Left kidney (tissue), 8 donors: Measurements from ENCODE around the gene DYNC1LI2. TPM values are rescaled to one million over a fixed set of nuclear protein-coding genes. Genes with fewer than 3 reads are reported as not detected.
A peak's percentile ranks its signal among the peaks of the same experiment; 100 is the strongest.
"Not testable (repeated sequence)": the region's sequence is repeated elsewhere in the genome, so short reads cannot be mapped to it uniquely, and the experiment has no call there.

ENCODE experiments used
- DNase-seq: peaks from one replicate; pipeline ENCODE4 v3.0.0-alpha.2; 2013
- long read RNA-seq, 8 donors: transcript quantifications; one replicate each; lab custom pipeline, GENCODE V29; 2026
- polyA plus RNA-seq: library from polyadenylated mRNA; unstranded; fragments of 120-200 nt; gene quantifications from one replicate; pipeline ENCODE4 v1.2.1, GENCODE V29; 2013; ENCODE audit not compliant: insufficient read length

DYNC1LI2 gene
- 174 TPM for polyA plus RNA-seq
- long read RNA-seq, donor 1, full-length matches to known transcripts, result 30 of 40 reads
- long read RNA-seq, donor 1, partial matches to known transcripts, result 10 of 40 reads
- long read RNA-seq, donor 1, other reads (novel, unspliced or antisense), result 0 of 40 reads
- long read RNA-seq, donor 2, full-length matches to known transcripts, result 30 of 60 reads
- long read RNA-seq, donor 2, partial matches to known transcripts, result 30 of 60 reads
- long read RNA-seq, donor 2, other reads (novel, unspliced or antisense), result 0 of 60 reads
- long read RNA-seq, donor 3, full-length matches to known transcripts, result 21 of 38 reads
- long read RNA-seq, donor 3, partial matches to known transcripts, result 17 of 38 reads
- long read RNA-seq, donor 3, other reads (novel, unspliced or antisense), result 0 of 38 reads
- long read RNA-seq, donor 4, result 0 reads
- long read RNA-seq, donor 5, full-length matches to known transcripts, result 33 of 41 reads
- long read RNA-seq, donor 5, partial matches to known transcripts, result 8 of 41 reads
- long read RNA-seq, donor 5, other reads (novel, unspliced or antisense), result 0 of 41 reads
- long read RNA-seq, donor 6, full-length matches to known transcripts, result 24 of 24 reads
- long read RNA-seq, donor 6, partial matches to known transcripts, result 0 of 24 reads
- long read RNA-seq, donor 6, other reads (novel, unspliced or antisense), result 0 of 24 reads
- long read RNA-seq, donor 7, full-length matches to known transcripts, result 47 of 68 reads
- long read RNA-seq, donor 7, partial matches to known transcripts, result 21 of 68 reads
- long read RNA-seq, donor 7, other reads (novel, unspliced or antisense), result 0 of 68 reads
- long read RNA-seq, donor 8, full-length matches to known transcripts, result 13 of 13 reads
- long read RNA-seq, donor 8, partial matches to known transcripts, result 0 of 13 reads
- long read RNA-seq, donor 8, other reads (novel, unspliced or antisense), result 0 of 13 reads

DNA sequence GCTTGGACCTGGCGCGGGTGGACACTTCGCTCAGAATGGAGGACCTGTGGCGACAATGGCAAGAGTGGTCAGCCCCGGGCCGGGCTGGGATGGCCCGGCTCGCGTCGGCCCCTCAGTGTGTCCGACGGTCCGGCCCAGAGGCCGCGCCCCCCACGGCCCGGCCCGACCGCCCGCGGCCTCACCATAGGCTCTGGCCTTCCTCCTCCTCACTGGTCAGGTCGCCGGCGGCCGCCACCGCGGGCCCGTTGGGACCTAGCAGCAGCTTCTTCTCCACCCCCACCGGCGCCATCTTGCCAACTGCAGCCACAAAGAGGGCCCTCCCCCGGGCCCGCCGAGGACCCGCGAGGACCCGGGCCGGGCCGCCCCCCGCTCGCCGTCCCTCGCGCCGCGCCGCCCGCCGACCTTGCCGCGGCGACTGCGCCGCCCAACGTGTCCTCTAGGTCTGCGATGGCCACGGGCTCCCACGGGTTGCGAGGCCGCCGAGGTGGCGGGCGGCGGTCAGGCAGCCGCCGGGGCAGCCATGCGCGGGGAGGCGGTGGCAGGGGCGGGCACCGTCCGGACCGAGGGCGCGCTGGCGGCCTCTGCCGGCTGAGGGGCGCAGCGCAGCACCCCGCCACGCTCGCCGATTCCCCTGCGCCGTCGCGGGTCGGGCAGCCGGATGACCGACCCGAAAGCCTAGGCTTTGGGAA, at the start of gene DYNC1LI2:
Gene DYNC1LI2, minus strand, starts transcription at position 307 of the 689 bp plus-strand sequence. Its CDS starts 18 bp downstream, at position 289.
- peak; percentile 73 for DNase-seq

DNA sequence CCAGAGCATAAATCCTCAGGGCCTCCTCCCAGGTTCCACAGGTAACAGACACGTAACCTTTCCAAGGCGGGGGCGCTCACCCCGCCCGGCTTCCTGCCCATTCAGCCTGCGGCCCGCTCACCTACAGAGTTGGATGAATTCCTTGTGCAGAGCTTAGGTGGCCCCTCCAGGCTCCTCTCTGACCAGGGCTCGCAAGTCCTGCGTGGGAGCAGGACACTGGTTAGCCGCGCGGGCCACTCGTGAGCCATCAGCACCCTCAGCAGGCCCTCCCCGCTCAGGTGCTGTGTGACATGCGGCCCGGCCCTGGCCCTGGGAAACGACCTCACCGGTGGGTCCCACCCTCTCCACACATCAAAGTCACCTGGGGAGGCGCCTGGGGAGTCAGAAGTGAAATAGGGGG, 49.4 kb upstream of the DYNC1LI2 start:
- no peak for DNase-seq

DNA sequence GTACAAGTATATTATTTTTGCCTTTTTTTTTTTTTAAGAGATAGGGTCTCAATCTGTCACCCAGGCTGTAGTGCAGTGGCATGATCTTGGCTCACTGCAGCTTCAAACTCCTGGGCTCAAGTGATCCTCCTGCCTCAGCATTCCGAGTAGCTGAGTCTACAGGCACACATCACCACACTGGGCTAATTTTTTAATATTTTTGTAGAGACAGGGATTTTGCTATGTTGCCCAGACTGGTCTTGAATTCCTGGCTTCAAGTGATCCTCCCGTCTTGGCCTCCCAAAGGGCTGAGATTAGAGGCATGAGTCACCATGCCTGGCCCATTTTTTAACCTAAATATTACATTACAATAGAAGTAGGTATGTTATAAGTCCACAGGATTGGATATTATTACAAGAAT, 46.8 kb upstream of the DYNC1LI2 start:
- no peak for DNase-seq

DNA sequence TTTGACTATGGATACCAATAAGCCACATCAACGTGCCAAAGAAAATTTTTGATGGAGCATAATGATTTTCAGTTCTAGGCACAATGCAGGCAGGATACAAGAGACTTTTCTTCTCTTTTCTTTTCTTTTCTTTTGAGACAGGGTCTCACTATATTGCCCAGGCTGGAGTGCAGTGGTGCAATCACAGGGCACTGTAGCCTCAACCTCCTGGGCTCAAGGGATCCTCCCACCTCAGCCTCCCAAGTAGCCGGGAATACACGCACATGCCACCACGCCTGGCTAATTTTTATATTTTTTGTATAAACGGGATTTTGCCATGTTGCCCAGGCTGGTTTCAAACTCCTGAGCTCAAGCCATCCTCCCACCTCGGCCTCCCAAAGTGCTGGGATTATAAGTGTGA, 42.6 kb upstream of the DYNC1LI2 start:
- DNase-seq, result not testable (repeated sequence)

DNA sequence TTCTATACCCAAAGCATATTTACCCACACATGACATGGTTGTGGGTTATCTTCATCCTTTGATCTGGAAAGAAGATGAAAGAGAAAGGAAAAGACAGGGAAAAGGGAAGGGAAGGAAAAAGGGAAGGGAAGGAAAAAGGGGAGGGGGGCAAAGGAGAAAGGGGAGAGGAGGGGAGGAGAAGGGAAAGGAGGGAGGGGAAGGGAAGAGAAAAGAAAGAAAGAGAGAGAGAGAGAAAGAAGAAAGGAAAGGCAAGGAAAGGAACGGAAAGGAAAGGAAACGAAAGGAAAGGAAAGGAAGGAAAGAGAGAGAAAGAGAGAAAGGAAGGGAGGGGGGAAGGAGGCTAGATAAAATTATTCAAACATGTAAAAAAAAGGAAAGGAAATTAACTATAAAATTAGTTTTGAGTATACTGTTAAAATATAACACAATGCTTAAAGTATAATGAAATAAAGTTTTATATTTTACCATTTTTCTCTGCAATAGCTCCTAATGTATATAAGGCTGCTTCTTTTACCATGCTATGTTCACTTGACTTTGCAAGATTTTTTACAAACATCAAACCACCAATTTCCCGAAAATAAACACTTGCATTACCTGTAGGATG, 38.8 kb upstream of the DYNC1LI2 start:
- DNase-seq, result no peak

DNA sequence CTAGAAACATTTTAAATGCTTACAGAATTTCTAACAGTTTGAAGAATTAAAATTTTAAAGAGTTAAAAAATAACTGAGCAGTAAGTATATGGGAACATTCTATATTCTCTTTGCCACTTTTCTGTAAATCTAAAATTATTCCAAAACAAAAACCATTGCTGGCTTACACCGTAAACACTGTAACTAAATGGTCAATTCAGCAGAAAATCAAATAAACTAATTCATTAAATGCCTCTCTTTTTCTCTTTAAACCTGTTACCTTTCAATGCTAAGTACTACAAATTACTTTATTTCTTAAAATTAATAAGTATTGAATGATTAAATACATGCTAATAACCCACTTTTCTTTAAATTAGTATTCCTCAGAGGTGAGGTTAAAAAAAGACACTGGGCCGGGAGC, 36.0 kb upstream of the DYNC1LI2 start:
- no peak for DNase-seq

DNA sequence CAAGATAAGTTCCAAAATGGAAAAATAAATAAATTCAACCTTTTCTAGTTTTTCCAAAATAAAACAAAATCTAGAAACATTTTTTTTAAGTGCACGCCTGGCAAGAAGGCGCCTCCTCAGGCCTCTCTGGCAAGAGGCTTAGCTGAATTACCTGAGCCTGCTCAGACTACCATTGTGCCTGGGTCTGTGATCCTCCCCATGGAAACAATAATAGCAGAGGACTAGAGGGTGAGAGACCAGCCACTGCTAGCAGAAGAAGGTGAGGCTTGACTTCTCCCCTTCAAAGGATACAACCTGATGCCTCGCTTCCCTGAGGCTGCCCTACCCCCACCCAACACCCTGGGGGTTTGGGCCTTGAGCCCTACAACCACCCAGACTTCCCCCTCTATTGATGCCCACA, 35.1 kb upstream of the DYNC1LI2 start:
- no peak for DNase-seq

DNA sequence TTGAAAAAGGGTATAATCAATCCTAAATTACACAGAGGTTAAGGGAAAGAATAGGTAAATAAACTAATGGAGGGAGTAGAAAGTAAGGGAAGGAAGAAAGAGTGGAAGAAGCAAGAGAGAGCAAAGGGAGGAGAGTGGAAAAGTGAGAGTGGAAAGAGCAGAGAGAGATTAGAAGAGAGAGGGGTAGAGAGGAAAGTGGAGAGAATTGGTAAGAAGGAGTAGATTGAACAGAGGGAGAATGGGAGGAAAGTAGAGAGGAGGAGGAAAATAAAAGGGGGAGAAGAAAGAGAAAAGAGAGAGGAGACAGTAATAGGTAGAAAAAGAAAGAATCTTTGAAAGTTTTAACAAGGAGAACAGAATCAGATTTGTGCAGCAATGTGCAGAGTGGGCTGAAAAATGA, 25.0 kb upstream of the DYNC1LI2 start:
- DNase-seq, result no peak

DNA sequence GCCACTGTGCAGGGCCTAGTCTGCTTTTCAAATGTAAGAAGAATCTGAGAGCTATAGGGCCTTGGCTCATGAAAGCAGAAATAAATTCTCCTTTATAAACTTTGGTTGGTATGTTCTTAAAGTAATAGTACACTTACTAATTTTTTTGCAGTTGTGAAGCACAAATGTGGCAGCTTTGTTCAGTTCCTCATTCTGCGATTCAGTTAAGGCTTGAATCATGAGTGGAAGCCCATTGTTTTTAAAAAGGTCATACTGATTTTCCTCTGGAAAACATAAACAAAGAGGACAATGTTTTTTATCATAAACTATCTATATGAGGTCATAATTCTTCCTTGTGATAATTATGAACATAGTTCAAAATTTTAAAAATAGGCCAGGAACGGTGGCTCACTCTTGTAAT, 23.6 kb upstream of the DYNC1LI2 start:
- no peak for DNase-seq

DNA sequence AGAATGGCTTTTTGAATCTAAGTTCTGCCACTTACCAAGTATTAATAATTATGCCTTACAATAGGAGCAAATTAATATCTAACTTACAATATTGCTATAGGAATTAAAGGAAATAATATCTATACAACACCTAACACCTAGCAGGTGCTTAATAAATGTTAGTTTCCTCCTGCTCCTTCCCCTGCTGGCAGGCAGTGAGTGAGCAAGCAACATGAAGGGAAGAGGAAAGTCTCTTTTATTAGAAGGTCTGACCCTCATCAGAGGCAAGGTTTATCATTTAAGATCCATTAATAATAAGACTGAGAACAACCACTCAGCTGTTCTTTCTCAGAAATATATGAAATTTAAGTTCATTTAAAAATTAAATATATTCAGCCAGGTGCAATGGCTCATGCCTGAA, 6.7 kb upstream of the DYNC1LI2 start:
- no peak for DNase-seq

DNA sequence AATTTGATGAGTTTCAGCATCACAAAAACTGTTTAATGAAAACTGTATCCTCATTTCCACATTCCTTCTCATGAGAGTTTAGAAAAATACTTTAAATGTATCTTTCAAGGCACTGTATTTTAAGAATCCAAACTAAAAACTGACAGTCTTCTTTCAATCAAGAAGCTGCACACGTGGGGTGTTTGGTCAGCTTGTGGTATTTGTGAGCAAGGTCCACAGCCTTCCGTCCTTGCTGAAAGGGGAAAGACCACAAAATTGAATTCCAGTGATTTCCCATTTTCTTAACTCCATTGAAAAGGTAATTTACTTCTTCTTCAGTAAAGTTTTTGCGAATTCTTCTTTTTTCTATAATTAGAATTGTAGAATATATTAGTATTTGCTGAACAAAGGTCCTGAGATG, 3.4 kb upstream of the DYNC1LI2 start:
- no peak for DNase-seq

DNA sequence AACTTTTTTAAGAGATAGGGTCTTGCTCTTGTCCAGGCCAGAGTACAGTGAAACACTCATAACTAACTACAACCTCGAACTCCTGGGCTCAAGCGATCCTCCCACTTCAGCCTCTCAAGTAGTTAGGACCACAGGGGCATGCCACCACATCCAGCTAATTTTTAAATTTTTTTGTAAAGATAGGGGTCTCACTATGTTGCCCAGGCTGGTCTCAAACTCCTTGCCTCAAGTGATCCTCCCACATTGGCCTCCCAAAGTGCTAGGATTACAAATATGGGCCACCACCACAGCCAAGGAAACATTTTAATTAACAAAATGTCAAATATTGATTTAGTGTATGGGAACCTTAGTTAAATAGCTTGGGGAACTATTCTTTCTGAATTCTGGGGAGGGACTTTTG, 2.8 kb upstream of the DYNC1LI2 start:
- DNase-seq, result no peak

DNA sequence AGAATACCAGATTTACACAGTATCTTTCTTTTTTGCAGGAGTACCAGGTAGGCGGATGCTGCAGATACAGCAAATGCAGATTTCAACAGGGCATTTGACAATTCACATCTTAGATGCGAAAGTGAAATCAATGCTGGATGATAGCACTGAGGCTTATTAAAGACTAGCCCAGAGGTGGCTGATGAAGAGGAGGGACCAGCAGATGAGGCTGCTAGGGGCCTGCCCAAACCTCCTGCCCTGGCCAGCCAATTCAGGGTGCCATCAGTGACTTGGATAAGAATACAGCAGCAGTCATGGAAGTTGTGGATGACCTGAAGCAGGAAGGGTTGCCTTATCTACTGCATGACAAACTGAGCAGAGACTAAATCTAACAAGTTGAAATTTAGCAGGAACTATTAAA, 1.5 kb upstream of the DYNC1LI2 start:
- no peak for DNase-seq

DNA sequence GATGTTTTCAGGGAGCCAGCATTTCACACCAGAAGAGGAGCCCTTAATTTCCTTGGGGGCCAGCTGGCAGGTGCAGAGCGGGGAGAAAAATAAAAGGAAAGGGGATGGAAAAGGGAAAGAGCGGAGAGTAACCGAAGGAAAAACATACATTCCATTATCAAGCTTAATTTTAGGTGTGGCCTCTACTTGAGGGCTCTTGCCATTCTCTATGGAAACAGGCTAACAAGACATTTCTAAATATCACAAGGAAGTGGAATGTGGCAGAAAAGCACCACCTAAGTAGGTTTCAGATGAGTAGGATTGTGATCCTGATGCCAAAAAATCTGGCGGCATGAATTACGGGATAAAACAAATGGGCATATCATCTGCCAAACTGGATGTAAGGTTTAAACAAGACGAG, 970 bp upstream of the DYNC1LI2 start:
- DNase-seq, result no peak

DNA sequence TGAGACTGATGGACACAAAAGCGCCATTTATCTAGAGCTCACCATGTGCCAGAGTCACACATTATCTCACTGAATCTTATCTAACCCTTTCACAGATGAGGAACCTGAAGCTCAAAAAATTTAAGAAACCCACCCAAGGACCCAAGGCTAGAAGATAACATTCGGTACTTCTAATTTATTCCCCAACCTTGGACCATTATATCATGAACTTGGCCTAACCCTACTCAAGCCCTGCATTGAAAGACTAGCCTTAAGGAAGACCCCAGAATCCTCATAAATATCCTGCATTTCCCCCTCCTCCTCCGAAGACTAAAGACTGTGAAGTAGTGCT, 548 bp upstream of the DYNC1LI2 start:
- DNase-seq, result no peak

DNA sequence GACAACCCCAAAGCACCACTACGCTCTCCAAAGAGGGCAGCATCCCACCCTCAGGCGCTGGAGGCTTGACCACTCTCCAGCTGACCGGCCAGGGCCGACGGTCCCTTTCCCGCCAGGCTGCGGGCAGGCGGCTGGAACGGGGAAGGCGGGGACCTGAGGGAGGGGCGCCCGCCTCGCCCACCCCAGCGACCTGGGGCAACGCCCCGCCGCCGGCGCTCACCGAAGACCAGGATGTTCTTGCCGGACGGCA, 431 bp downstream of the DYNC1LI2 start:
- no peak for DNase-seq

DNA sequence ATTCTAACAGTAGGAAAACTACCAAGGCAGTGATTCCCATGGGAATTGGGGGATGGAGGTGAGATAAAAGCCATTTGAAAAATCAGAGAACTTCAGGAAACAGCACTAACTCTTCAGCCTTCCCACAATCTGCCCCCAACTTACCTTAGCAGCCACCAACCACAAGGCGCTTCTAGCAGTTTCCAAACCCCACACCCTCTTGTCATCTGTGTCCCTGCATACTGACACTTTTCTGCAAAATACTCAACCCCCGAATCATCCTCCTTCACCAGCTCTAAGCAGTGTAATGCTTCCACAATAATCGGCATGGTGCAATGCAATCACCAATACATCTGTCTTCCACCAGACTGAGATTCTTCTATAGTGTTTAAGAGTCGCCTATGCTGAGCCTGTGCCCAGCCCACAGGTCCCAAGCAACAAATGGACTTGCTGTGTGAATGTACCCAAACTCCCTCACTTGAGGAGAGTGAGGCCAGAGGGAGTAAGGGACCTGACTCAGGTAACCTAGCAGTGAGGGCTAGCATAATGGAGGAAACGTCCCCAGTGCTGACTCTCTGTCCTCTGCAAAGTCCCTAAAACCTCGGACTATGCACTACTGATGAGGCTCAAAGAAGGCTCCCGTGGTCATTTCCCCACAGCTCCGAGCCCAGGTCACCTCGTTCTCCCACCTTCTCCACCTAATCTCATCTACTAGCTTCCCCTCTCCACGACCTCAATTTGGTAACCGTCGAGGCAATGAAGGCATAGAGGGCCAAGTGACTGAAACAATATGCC, 943 bp downstream of the DYNC1LI2 start:
- DNase-seq, result no peak

DNA sequence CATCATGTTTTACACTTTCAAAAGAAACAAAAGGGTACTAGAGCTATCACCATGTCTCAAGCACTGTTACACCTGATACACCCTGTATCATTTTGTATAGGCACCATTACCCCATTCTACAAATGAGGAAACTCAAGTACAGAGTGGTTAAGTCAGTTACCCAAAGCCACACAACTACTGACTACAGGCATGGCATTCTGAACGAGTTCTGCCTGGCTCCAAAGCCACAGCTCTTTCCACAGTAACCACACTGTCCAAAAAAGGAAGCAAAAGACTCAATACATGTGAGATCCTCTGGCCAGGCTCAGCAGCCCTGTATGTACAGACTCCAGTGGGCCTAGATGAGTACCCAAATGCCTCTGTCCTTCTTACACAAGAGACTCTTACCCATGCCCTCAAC, 4.7 kb downstream of the DYNC1LI2 start:
- DNase-seq, result no peak

DNA sequence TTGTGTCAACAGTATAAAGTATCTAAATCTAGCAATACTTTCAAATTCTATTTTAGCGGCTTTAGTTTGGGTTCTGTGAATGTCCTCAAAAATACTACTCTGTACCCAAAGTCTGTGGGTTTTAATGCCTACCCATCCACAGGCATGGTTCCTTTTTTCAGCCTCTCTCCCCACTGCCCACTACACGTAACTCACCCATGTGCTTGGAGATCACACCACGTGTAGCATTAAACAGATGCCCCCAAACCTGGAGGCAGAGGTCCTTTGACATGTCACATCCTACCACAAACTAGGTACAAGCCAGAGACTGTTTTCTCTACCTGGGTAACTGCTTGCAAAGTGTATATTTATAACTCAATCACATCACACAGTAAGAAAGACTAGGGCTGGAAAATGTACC, 5.4 kb downstream of the DYNC1LI2 start:
- DNase-seq, result no peak

DNA sequence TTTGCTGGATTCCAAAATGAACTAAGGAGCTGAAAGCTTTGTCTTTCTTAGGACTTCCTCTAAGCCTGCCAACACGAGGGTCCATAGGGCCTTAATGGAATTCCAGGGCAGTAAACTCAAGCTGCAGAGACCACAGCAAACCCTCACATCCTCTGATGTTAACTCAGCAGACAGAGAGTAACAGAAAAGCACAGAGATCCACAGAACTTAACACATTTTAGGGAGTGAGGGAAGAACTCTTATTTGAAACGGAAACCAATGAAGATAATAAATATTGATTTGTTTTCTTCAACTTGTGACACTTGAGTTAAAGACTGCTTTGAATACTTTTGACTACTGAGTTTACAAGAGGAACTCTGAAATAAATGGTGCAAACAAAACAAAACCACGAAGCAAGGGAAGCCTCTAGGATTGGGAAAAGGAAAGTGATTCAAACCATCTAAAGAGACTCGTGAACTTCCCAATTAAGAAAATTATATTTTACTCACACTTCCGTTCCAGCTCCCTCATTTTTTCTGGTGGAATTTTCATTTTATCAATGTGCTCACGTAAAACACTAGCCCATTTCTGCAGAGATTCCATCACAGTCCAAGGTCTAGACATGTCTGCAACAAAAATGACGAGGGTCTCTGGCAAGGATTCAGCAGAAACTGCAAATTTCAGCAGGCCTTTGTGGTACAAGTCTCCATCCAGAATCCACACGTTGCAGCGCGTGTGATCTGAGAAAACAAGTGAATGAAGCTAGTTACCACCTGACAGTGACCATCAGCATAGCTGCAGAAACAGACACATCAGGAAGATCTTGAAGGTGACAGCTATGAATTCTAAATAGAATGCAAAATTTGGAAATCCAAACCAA, 9.2 kb downstream of the DYNC1LI2 start:
- DNase-seq, result peak; percentile 30
